ENCODE data around the gene CRKL.

Gene CRKL

GRCh38 chr22:20999350-21000206, 82.4 kb downstream of the CRKL start:
- DNase-seq: no peak

GRCh38 chr22:21000207-21000986, 83.2 kb downstream of the CRKL start:
- no peak for DNase-seq

- DNase-seq: no peak
These were observed 83.9 kb downstream of the CRKL start for GRCh38 chr22:21000987-21001600.

GRCh38 chr22:21001601-21002325, 84.6 kb downstream of the CRKL start, which contains the start of gene THAP7:
THAP7 (minus strand) TSS chr22:21002118; CDS start chr22:21001911, 207 bp downstream.
- peak; percentile 96 for DNase-seq
